ENCODE results near the gene STX17.

STX17 gene

GRCh38 chr9:99911600-99911999 lies 5.1 kb downstream of the STX17 start:
- peaks cover 8% of the 10 kb centered on the region for H4K20me1 ChIP-seq (ENCODE audit: insufficient read depth, low read length, poor library complexity, severe bottlenecking)
- H3K9me2 ChIP-seq (replicated peaks; ENCODE audit: low read depth, low read length): no peaks in the 10 kb centered on the region
- TF ChIP-seq EZH2phosphoT487 (IDR thresholded peaks at IDR 0.05; ENCODE audit: borderline replicate concordance) (no peak), CTCF (conservative IDR thresholded peaks at IDR 0.05; ENCODE audit: low read length) (no peak)
- H3K4me2 ChIP-seq (ENCODE audit: low read depth, low read length, poor library complexity, severe bottlenecking): no peak overlapping the region
- no peaks in the 10 kb centered on the region for H3K27me3 ChIP-seq (ENCODE audit: insufficient read depth, low read length, poor library complexity, severe bottlenecking)
- H3K9me3 ChIP-seq (ENCODE audit: insufficient read depth, low read depth, low read length): no peaks in the 10 kb centered on the region
- H3K36me3 ChIP-seq (ENCODE audit: insufficient read depth, low read length): 0 out of 2 replicates have a peak, but pooled peaks cover 2% of the 10 kb centered on the region
- H3K4me3 ChIP-seq (ENCODE audit: low read length, poor library complexity, severe bottlenecking): no peak overlapping the region
- H2AFZ ChIP-seq (ENCODE audit: low read length): no peak overlapping the region
- peaks cover 24% of the 10 kb centered on the region for H3K79me2 ChIP-seq (ENCODE audit: insufficient read depth, low read length)
- no peak overlapping the region for H3K9ac ChIP-seq (ENCODE audit: low read depth, low read length, poor library complexity, severe bottlenecking)
- H3K4me1 ChIP-seq (ENCODE audit: insufficient read depth, low read length, poor library complexity, severe bottlenecking): peaks cover 23% of the 10 kb centered on the region
- no peaks in the 10 kb centered on the region for H3F3A ChIP-seq (ENCODE audit: low read depth)

- H2AFZ ChIP-seq (ENCODE audit: low read length): no peak overlapping the region
- no peaks in the 10 kb centered on the region for H4K20me1 ChIP-seq (ENCODE audit: insufficient read depth, low read length, poor library complexity, severe bottlenecking)
- no peaks in the 10 kb centered on the region for H3K27me3 ChIP-seq (ENCODE audit: insufficient read depth, low read length, poor library complexity, severe bottlenecking)
- TF ChIP-seq EZH2phosphoT487 (IDR thresholded peaks at IDR 0.05; ENCODE audit: borderline replicate concordance) (no peak), CTCF (conservative IDR thresholded peaks at IDR 0.05; ENCODE audit: low read length) (no peak)
- no peak overlapping the region for H3K4me2 ChIP-seq (ENCODE audit: low read depth, low read length, poor library complexity, severe bottlenecking)
- H3K79me2 ChIP-seq (ENCODE audit: insufficient read depth, low read length): 0 out of 2 replicates have a peak, but pooled peaks cover under 1% of the 10 kb centered on the region
- H3F3A ChIP-seq (ENCODE audit: low read depth): no peaks in the 10 kb centered on the region
- H3K4me1 ChIP-seq (ENCODE audit: insufficient read depth, low read length, poor library complexity, severe bottlenecking): peaks cover 19% of the 10 kb centered on the region
- H3K9me3 ChIP-seq (ENCODE audit: insufficient read depth, low read depth, low read length): no peaks in the 10 kb centered on the region
- no peaks in the 10 kb centered on the region for H3K9me2 ChIP-seq (replicated peaks; ENCODE audit: low read depth, low read length)
- H3K9ac ChIP-seq (ENCODE audit: low read depth, low read length, poor library complexity, severe bottlenecking): no peak overlapping the region
- H3K4me3 ChIP-seq (ENCODE audit: low read length, poor library complexity, severe bottlenecking): no peak overlapping the region
- H3K36me3 ChIP-seq (ENCODE audit: insufficient read depth, low read length): peaks cover 15% of the 10 kb centered on the region; the same call in 1 of the 2 replicates
These were observed 10.2 kb downstream of the STX17 start for GRCh38 chr9:99916650-99917049.

- Histone ChIP-seq H3K36me3 (ENCODE audit: insufficient read depth, low read length) (peaks cover 29% of the 10 kb centered on the region), H3K79me2 (ENCODE audit: insufficient read depth, low read length) (no peaks in the 10 kb centered on the region), H3K9ac (ENCODE audit: low read depth, low read length, poor library complexity, severe bottlenecking) (no peak overlapping the region), H3K27me3 (ENCODE audit: insufficient read depth, low read length, poor library complexity, severe bottlenecking) (no peaks in the 10 kb centered on the region), H3K9me2 (replicated peaks; ENCODE audit: low read depth, low read length) (no peaks in the 10 kb centered on the region), H3F3A (ENCODE audit: low read depth) (no peaks in the 10 kb centered on the region), H3K4me2 (ENCODE audit: low read depth, low read length, poor library complexity, severe bottlenecking) (no peak overlapping the region), H3K4me3 (ENCODE audit: low read length, poor library complexity, severe bottlenecking) (no peak overlapping the region), H3K9me3 (ENCODE audit: insufficient read depth, low read depth, low read length) (no peaks in the 10 kb centered on the region), H2AFZ (ENCODE audit: low read length) (no peak overlapping the region), H3K4me1 (ENCODE audit: insufficient read depth, low read length, poor library complexity, severe bottlenecking) (peaks cover 23% of the 10 kb centered on the region), H4K20me1 (ENCODE audit: insufficient read depth, low read length, poor library complexity, severe bottlenecking) (no peaks in the 10 kb centered on the region)
- TF ChIP-seq CTCF (conservative IDR thresholded peaks at IDR 0.05; ENCODE audit: low read length): no peak
- TF ChIP-seq EZH2phosphoT487 (IDR thresholded peaks at IDR 0.05; ENCODE audit: borderline replicate concordance): no peak
These were observed 11.7 kb downstream of the STX17 start for GRCh38 chr9:99918134-99918533.

Data from Loucy (cell line).